ENCODE measurements around the gene SPNS3. TPM values are rescaled to one million over a fixed set of nuclear protein-coding genes. Genes with fewer than 3 reads are reported as not detected.

The SPNS3 gene
- total RNA-seq, 1 experiment from 2014 or later = 0.37 TPM

- Histone ChIP-seq H3K27ac (ENCODE audit: low read depth, low read length) (no peak overlapping the region), H3K4me3 (replicated peaks in 1 of 2; ENCODE audit: low read depth in 1 of 2, low read length in 2 of 2) (no peak overlapping the region), H3K4me2 (ENCODE audit: low read length) (no peak overlapping the region), H4K20me1 (ENCODE audit: insufficient read depth) (no peaks in the 10 kb centered on the region), H3K9ac (ENCODE audit: low read length) (no peak overlapping the region), H3K9me2 (ENCODE audit: insufficient read depth) (no peaks in the 10 kb centered on the region), H2AFZ (ENCODE audit: low read depth, low read length, poor library complexity, severe bottlenecking) (no peak overlapping the region), H3K79me2 (ENCODE audit: insufficient read depth, low read length) (no peaks in the 10 kb centered on the region), H3K36me3 (ENCODE audit: control insufficient read depth in 1 of 2, insufficient read depth in 2 of 2, low read length in 2 of 2) (no peaks in the 10 kb centered on the region), H3K27me3 (ENCODE audit: insufficient read depth, low read length) (no peaks in the 10 kb centered on the region), H3K4me1 (ENCODE audit: control insufficient read depth in 1 of 2, insufficient read depth in 2 of 2, low read length in 2 of 2) (peaks cover 0 to 19% of the 10 kb centered on the region in 2 experiments; a peak in 2 of 4 replicates), H3K9me3 (ENCODE audit: control insufficient read depth in 1 of 2, insufficient read depth in 1 of 2, low read depth in 1 of 2, low read length in 2 of 2) (no peaks in the 10 kb centered on the region)
- intact Hi-C loops (cut with micrococcal nuclease) = no loop called here
- ATAC-seq = no peak
- DNase-seq (ENCODE audit: low read depth, low spot score) = no peak
- ChIA-PET CTCF (no interaction called here), POLR2A (no interaction called here), RAD21 (ENCODE audit: low non-redundant PET in 1 of 2, low total read pairs in 2 of 2, uncharacterized antibody in 2 of 2, unreplicated experiment in 2 of 2) (no interaction called here)
- no TSS peak for BruUV-seq (replicated peaks)
- TF ChIP-seq SP1 (IDR thresholded peaks at IDR 0.05; ENCODE audit: low read depth) (no peak), YY1 (IDR thresholded peaks at IDR 0.05; ENCODE audit: extremely low read depth, insufficient replicate concordance, low read depth, low read length) (no peak), CEBPB (IDR thresholded peaks at IDR 0.05; ENCODE audit: low read depth) (no peak), FOSL1 (IDR thresholded peaks at IDR 0.05; ENCODE audit: low read depth) (no peak), POLR2A (IDR thresholded peaks at IDR 0.05; ENCODE audit: borderline replicate concordance, extremely low read depth, insufficient read depth, insufficient read length) (no peak), ZNF274 (IDR thresholded peaks at IDR 0.05; ENCODE audit: low read depth, low read length) (no peak), CBX3 (IDR thresholded peaks at IDR 0.05; ENCODE audit: low read depth) (no peak), SRF (IDR thresholded peaks at IDR 0.05; ENCODE audit: low read depth) (no peak), CTCF (IDR thresholded peaks at IDR 0.05 in 2 of 3, conservative IDR thresholded peaks at IDR 0.05 in 1 of 3; ENCODE audit: borderline replicate concordance in 1 of 3, insufficient read depth in 1 of 3, low read depth in 2 of 3, low read length in 2 of 3) (no peak), REST (IDR thresholded peaks at IDR 0.05; ENCODE audit: low read depth) (no peak), MAX (IDR thresholded peaks at IDR 0.05) (no peak), ELF1 (IDR thresholded peaks at IDR 0.05; ENCODE audit: borderline replicate concordance, low read depth) (no peak)
Measured at GRCh38 chr17:4508207-4508606, 74.5 kb downstream of the SPNS3 start.

Data from HCT116 (cell line).